GM10847 (cell line): ENCODE data around the gene GPR87.

Experiments used
- POLR2A ChIP-seq: IDR thresholded peaks from 2 replicates; pipeline ENCODE4 v1.6.1; 2011; ENCODE audit not compliant: insufficient read length; ENCODE audit errors: extremely low read depth

The GPR87 gene

GRCh38 chr3:151305060-151305774 lies 11.4 kb downstream of the GPR87 start:
- TF ChIP-seq POLR2A, result no peak

GRCh38 chr3:151303751-151304150 lies 12.9 kb downstream of the GPR87 start:
- no peak for TF ChIP-seq POLR2A

- no peak for TF ChIP-seq POLR2A
Observed at GRCh38 chr3:151301787-151302186, 14.8 kb downstream of the GPR87 start.

GRCh38 chr3:151300539-151300938 lies 16.1 kb downstream of the GPR87 start:
- TF ChIP-seq POLR2A, result no peak

- TF ChIP-seq POLR2A, result no peak
Observed at GRCh38 chr3:151299006-151299405, 17.6 kb downstream of the GPR87 start.

GRCh38 chr3:151297429-151297828 lies 19.2 kb downstream of the GPR87 start:
- no peak for TF ChIP-seq POLR2A

- TF ChIP-seq POLR2A, result no peak
Observed at GRCh38 chr3:151296226-151296625, 20.4 kb downstream of the GPR87 start.

GRCh38 chr3:151293127-151293526 lies 23.5 kb downstream of the GPR87 start:
- TF ChIP-seq POLR2A, result no peak

GRCh38 chr3:151290673-151291072 lies 25.9 kb downstream of the GPR87 start:
- TF ChIP-seq POLR2A, result no peak

GRCh38 chr3:151289445-151289844 lies 27.2 kb downstream of the GPR87 start:
- TF ChIP-seq POLR2A, result no peak

GRCh38 chr3:151285940-151286339 lies 30.7 kb downstream of the GPR87 start:
- TF ChIP-seq POLR2A, result no peak

GRCh38 chr3:151283907-151284461 lies 32.6 kb downstream of the GPR87 start:
- TF ChIP-seq POLR2A, result no peak

GRCh38 chr3:151283387-151283786 lies 33.2 kb downstream of the GPR87 start:
- no peak for TF ChIP-seq POLR2A

GRCh38 chr3:151282921-151283320 lies 33.7 kb downstream of the GPR87 start:
- no peak for TF ChIP-seq POLR2A

- TF ChIP-seq POLR2A, result no peak
Observed at GRCh38 chr3:151281671-151282324, 34.8 kb downstream of the GPR87 start.

GRCh38 chr3:151278230-151278629 lies 38.4 kb downstream of the GPR87 start, which contains the start of gene P2RY14:
TSS of gene P2RY14 (minus strand) at chr3:151278542. CDS start at chr3:151214316, 64,226 bp downstream.
- no peak for TF ChIP-seq POLR2A

- no peak for TF ChIP-seq POLR2A
Observed at GRCh38 chr3:151276687-151277042, 40.0 kb downstream of the GPR87 start.

GRCh38 chr3:151276038-151276686 lies 40.5 kb downstream of the GPR87 start:
- TF ChIP-seq POLR2A, result no peak
